HG03025 (cell line): ENCODE measurements around the gene HYAL4.
"Not testable (repeated sequence)": the region's sequence is repeated elsewhere in the genome, so short reads cannot be mapped to it uniquely, and the experiment has no call there.

Source experiments
- ATAC-seq: cut with Tn5 transposase; IDR thresholded peaks from one replicate; pipeline ENCODE4 v1.9.1; 2021; ENCODE audit warnings: mild to moderate bottlenecking, moderate library complexity; ENCODE audit not compliant: unreplicated experiment, low FRiP score

HYAL4 gene

GRCh38 chr7:123844712-123845219 lies at the start of gene HYAL4:
HYAL4 (plus strand) TSS chr7:123845169; CDS start chr7:123868274, 23,105 bp downstream.
- no peak for ATAC-seq

GRCh38 chr7:123795917-123796316 lies 49.1 kb upstream of the HYAL4 start:
- no peak for ATAC-seq

GRCh38 chr7:123796568-123796967 lies 48.4 kb upstream of the HYAL4 start:
- ATAC-seq, result no peak

- no peak for ATAC-seq
These were observed 47.1 kb upstream of the HYAL4 start for GRCh38 chr7:123797673-123798531.

- ATAC-seq, result no peak
These were observed 46.3 kb upstream of the HYAL4 start for GRCh38 chr7:123798532-123799188.

GRCh38 chr7:123802249-123802648 lies 42.7 kb upstream of the HYAL4 start:
- ATAC-seq, result no peak

- no peak for ATAC-seq
These were observed 39.7 kb upstream of the HYAL4 start for GRCh38 chr7:123805287-123805686.

- ATAC-seq, result no peak
These were observed 35.5 kb upstream of the HYAL4 start for GRCh38 chr7:123809471-123809870.

GRCh38 chr7:123811056-123811455 lies 33.9 kb upstream of the HYAL4 start:
- no peak for ATAC-seq

- no peak for ATAC-seq
These were observed 28.1 kb upstream of the HYAL4 start for GRCh38 chr7:123816916-123817315.

GRCh38 chr7:123819001-123819400 lies 26.0 kb upstream of the HYAL4 start:
- no peak for ATAC-seq

GRCh38 chr7:123819795-123820194 lies 25.2 kb upstream of the HYAL4 start:
- not testable (repeated sequence) for ATAC-seq

GRCh38 chr7:123820864-123821263 lies 24.1 kb upstream of the HYAL4 start:
- no peak for ATAC-seq

- no peak for ATAC-seq
These were observed 23.6 kb upstream of the HYAL4 start for GRCh38 chr7:123821320-123821719.

- peak; percentile 98 for ATAC-seq
These were observed 20.8 kb upstream of the HYAL4 start for GRCh38 chr7:123823898-123824753.

GRCh38 chr7:123824754-123825067 lies 20.3 kb upstream of the HYAL4 start:
- peak; percentile 31 for ATAC-seq

GRCh38 chr7:123828805-123829204 lies 16.2 kb upstream of the HYAL4 start:
- no peak for ATAC-seq

GRCh38 chr7:123836656-123837055 lies 8.3 kb upstream of the HYAL4 start:
- no peak for ATAC-seq

GRCh38 chr7:123839106-123839505 lies 5.9 kb upstream of the HYAL4 start:
- not testable (repeated sequence) for ATAC-seq

- ATAC-seq, result not testable (repeated sequence)
These were observed 827 bp upstream of the HYAL4 start for GRCh38 chr7:123844142-123844541.

- no peak for ATAC-seq
These were observed 851 bp downstream of the HYAL4 start for GRCh38 chr7:123845823-123846216.
